A549 (cell line): Measurements from ENCODE around the gene RNF14. TPM values are rescaled to one million over a fixed set of nuclear protein-coding genes. Genes with fewer than 3 reads are reported as not detected.

Experiments
- ATAC-seq, 2 experiments: fragments of 200-7000 bp in 1 of 2; fragments of >200 bp in 1 of 2; cut with Nextera tagmentation in 1 of 2; cut with Tn5 transposase in 1 of 2; 3 replicates each; pipeline versions ENCODE4 v1.8.0 to v1.9.1; 2018 to 2020; ENCODE audit warnings: mild to moderate bottlenecking in 1 of 2, moderate library complexity in 1 of 2
- CTCF ChIA-PET: fragments of 300-600 bp; sonication (Branson Sonifier 250); formaldehyde crosslinking; extraction: SDS; loops from one replicate; lab custom pipeline; 2021; ENCODE audit warnings: antibody characterized with exemption, inconsistent platforms; lab: Yijun Ruan, JAX
- POLR2A ChIA-PET: fragments of 350-600 bp; formaldehyde crosslinking; extraction: SDS; loops from one replicate; lab custom pipeline; 2021; ENCODE audit warnings: antibody characterized with exemption, inconsistent platforms; lab: Yijun Ruan, JAX
- DNase-seq, 2 experiments: peaks; one replicate each; pipeline versions ENCODE4 v3.0.0 to v3.0.0-alpha.2; 2011 to 2016; ENCODE audit warnings: low read depth in 1 of 2, low spot score in 1 of 2
- FAIRE-seq: peaks from 2 replicates; lab custom pipeline; 2011; peaks lifted over from hg19 to GRCh38; lab: Jason Lieb, UNC
- H3K27ac ChIP-seq, 2 experiments: fragments of >200 bp; sonication (Bioruptor Twin); formaldehyde crosslinking; 3 replicates each; pipeline ENCODE4 v1.5.1; 2016 to 2017
- H3K4me1 ChIP-seq: fragments of >200 bp; sonication (Bioruptor Twin); formaldehyde crosslinking; 3 replicates; pipeline ENCODE4 v1.6.1; 2016
- H3K4me2 ChIP-seq: fragments of >200 bp; sonication (Bioruptor Twin); formaldehyde crosslinking; 3 replicates; pipeline ENCODE4 v1.6.1; 2016
- H3K4me3 ChIP-seq: fragments of >200 bp; sonication (Bioruptor Twin); formaldehyde crosslinking; 3 replicates; pipeline ENCODE4 v1.5.1; 2016
- H3K9me3 ChIP-seq: fragments of >200 bp; sonication (Bioruptor Twin); formaldehyde crosslinking; 3 replicates; pipeline ENCODE4 v1.6.1; 2016
- CEBPB ChIP-seq, 2 experiments: fragments of >200 bp in 1 of 2; sonication (Bioruptor Twin) in 1 of 2; formaldehyde crosslinking in 1 of 2; IDR thresholded peaks; 2 replicates each; pipeline ENCODE4 v1.6.1; 2012 to 2016
- EHF ChIP-seq: fragments of 250-450 bp; sonication (Bioruptor Pico); IDR thresholded peaks from 2 replicates; pipeline ENCODE4 v1.5.0; 2020; ENCODE audit warnings: mild to moderate bottlenecking
- FOSL2 ChIP-seq, 2 experiments: fragments of 450-650 bp in 1 of 2; fragments of >200 bp in 1 of 2; sonication (Bioruptor Twin) in 1 of 2; formaldehyde crosslinking; IDR thresholded peaks; 2 replicates each; pipeline versions ENCODE4 v1.5.0 to v1.6.1; 2016 to 2020; ENCODE audit warnings: mild to moderate bottlenecking in 1 of 2, moderate library complexity in 1 of 2
- HDAC2 ChIP-seq: fragments of 200-600 bp; sonication (generic); IDR thresholded peaks from 2 replicates; pipeline ENCODE4 v1.6.1; 2016
- HEYL ChIP-seq: fragments of 250-450 bp; sonication (Bioruptor Pico); IDR thresholded peaks from 2 replicates; pipeline ENCODE4 v1.8.0; 2021; ENCODE audit warnings: mild to moderate bottlenecking, moderate library complexity
- HOXA7 ChIP-seq: fragments of 250-450 bp; sonication (Bioruptor Pico); IDR thresholded peaks from 2 replicates; pipeline ENCODE4 v1.5.0; 2020; ENCODE audit warnings: mild to moderate bottlenecking, moderate library complexity
- HOXB13 ChIP-seq: fragments of 250-450 bp; sonication (Bioruptor Pico); IDR thresholded peaks from 2 replicates; pipeline ENCODE4 v1.5.0; 2020; ENCODE audit warnings: low read depth, mild to moderate bottlenecking, moderate library complexity
- HOXB5 ChIP-seq: fragments of 250-450 bp; sonication (Bioruptor Pico); IDR thresholded peaks from 2 replicates; pipeline ENCODE4 v1.5.0; 2020; ENCODE audit warnings: mild to moderate bottlenecking, moderate library complexity
- JUN ChIP-seq, 2 experiments: fragments of >200 bp; sonication (Bioruptor Twin); formaldehyde crosslinking; IDR thresholded peaks; 2 replicates in 1 of 2; 3 replicates in 1 of 2; pipeline ENCODE4 v1.6.1; 2016 to 2017
- KDM1A ChIP-seq: fragments of 200-600 bp; sonication (generic); IDR thresholded peaks from 2 replicates; pipeline ENCODE4 v1.6.1; 2016; ENCODE audit warnings: low read depth, mild to moderate bottlenecking
- MAFK ChIP-seq: fragments of 450-650 bp; IDR thresholded peaks from 2 replicates; pipeline ENCODE4 v1.6.1; 2014; ENCODE audit not compliant: partially characterized antibody
- MAZ ChIP-seq: fragments of 150-350 bp; IDR thresholded peaks from 2 replicates; pipeline ENCODE4 v1.6.1; 2014; ENCODE audit warnings: antibody characterized with exemption, low read depth, low read length, borderline replicate concordance
- MYC ChIP-seq: IDR thresholded peaks from 2 replicates; pipeline ENCODE4 v1.6.1; 2012; ENCODE audit warnings: mild to moderate bottlenecking, inconsistent platforms, low read length, improper control_type of control experiment, borderline replicate concordance
- POLR2A ChIP-seq: IDR thresholded peaks from 2 replicates; pipeline ENCODE4 v1.6.1; 2012; ENCODE audit warnings: mild to moderate bottlenecking, low read length
- RAD21 ChIP-seq, 2 experiments: fragments of >200 bp in 1 of 2; sonication (Bioruptor Twin) in 1 of 2; formaldehyde crosslinking in 1 of 2; IDR thresholded peaks in 1 of 2; conservative IDR thresholded peaks in 1 of 2; 2 replicates in 1 of 2; 3 replicates in 1 of 2; pipeline ENCODE4 v1.6.1; 2012 to 2018; ENCODE audit warnings: inconsistent platforms in 1 of 2
- RARB ChIP-seq: fragments of 250-450 bp; sonication (Bioruptor Pico); IDR thresholded peaks from 2 replicates; pipeline ENCODE4 v1.8.0; 2021; ENCODE audit warnings: mild to moderate bottlenecking, moderate library complexity
- RCOR1 ChIP-seq: fragments of 150-350 bp; IDR thresholded peaks from 2 replicates; pipeline ENCODE4 v1.6.1; 2014; ENCODE audit warnings: antibody characterized with exemption, low read length, low read depth
- RFX5 ChIP-seq: fragments of 450-650 bp; IDR thresholded peaks from 2 replicates; pipeline ENCODE4 v1.7.1; 2014; ENCODE audit warnings: antibody characterized with exemption, mild to moderate bottlenecking, moderate library complexity
- SMC3 ChIP-seq: fragments of >200 bp; sonication (Bioruptor Twin); formaldehyde crosslinking; IDR thresholded peaks from 3 replicates; pipeline ENCODE4 v1.6.1; 2018; ENCODE audit warnings: inconsistent platforms
- TP53 ChIP-seq: fragments of 250-450 bp; sonication (Bioruptor Pico); IDR thresholded peaks from 2 replicates; pipeline ENCODE4 v1.5.0; 2021; ENCODE audit warnings: mild to moderate bottlenecking, moderate library complexity
- ZC3H11A ChIP-seq: fragments of 450-650 bp; IDR thresholded peaks from 2 replicates; pipeline ENCODE4 v1.6.1; 2014; ENCODE audit warnings: antibody characterized with exemption, mild to moderate bottlenecking
- ZFP36 ChIP-seq: fragments of 450-650 bp; IDR thresholded peaks from 2 replicates; pipeline ENCODE4 v1.6.1; 2014; ENCODE audit warnings: borderline replicate concordance; ENCODE audit not compliant: partially characterized antibody
- ZNF302 ChIP-seq: fragments of 250-450 bp; sonication (Bioruptor Pico); IDR thresholded peaks from 2 replicates; pipeline ENCODE4 v1.9.0; 2021; ENCODE audit warnings: inconsistent platforms, mild to moderate bottlenecking, moderate library complexity
- WGBS: methylation state at CpG from one replicate; pipeline ENCODE4 v1.1.6; 2017; ENCODE audit errors: missing lambda C conversion rate; 5-methylcytosine and 5-hydroxymethylcytosine counted together
- polyA plus RNA-seq, 4 experiments: library from polyadenylated mRNA; depleted of rRNA in 3 of 4; stranded (reverse); fragments of >200 nt; fragmentation: RNase III in 1 of 4; extraction: RNeasy Plus Mini Kit Qiagen cat#74134 plus additional on column Dnase treatment in 1 of 4; gene quantifications; 2 replicates in 3 of 4; 3 replicates in 1 of 4; pipeline ENCODE4 v1.2.3, GENCODE V29; 2011 to 2017
- TF ChIP-seq, protein P1 (sequence below): IDR thresholded peaks from 2 replicates; pipeline ENCODE4 v1.6.1; 2012
- TF ChIP-seq, protein P2 (sequence below): fragments of 150-350 bp; IDR thresholded peaks from 2 replicates; pipeline ENCODE4 v1.6.1; 2014; ENCODE audit warnings: low read depth, mild to moderate bottlenecking, low read length
- TF ChIP-seq, protein P3 (sequence below): fragments of 250-450 bp; sonication (Bioruptor Pico); IDR thresholded peaks from 2 replicates; pipeline ENCODE4 v1.5.0; 2021; ENCODE audit warnings: mild to moderate bottlenecking, moderate library complexity, borderline replicate concordance
- TF ChIP-seq, protein P4 (sequence below): fragments of >200 bp; sonication (Bioruptor Twin); formaldehyde crosslinking; IDR thresholded peaks from 3 replicates; pipeline ENCODE4 v1.5.1; 2016

Gene RNF14
- polyA plus RNA-seq, 2 of the 4 experiments (the other 2 are of a cell fraction), result 43.2 to 47.4 TPM

DNA sequence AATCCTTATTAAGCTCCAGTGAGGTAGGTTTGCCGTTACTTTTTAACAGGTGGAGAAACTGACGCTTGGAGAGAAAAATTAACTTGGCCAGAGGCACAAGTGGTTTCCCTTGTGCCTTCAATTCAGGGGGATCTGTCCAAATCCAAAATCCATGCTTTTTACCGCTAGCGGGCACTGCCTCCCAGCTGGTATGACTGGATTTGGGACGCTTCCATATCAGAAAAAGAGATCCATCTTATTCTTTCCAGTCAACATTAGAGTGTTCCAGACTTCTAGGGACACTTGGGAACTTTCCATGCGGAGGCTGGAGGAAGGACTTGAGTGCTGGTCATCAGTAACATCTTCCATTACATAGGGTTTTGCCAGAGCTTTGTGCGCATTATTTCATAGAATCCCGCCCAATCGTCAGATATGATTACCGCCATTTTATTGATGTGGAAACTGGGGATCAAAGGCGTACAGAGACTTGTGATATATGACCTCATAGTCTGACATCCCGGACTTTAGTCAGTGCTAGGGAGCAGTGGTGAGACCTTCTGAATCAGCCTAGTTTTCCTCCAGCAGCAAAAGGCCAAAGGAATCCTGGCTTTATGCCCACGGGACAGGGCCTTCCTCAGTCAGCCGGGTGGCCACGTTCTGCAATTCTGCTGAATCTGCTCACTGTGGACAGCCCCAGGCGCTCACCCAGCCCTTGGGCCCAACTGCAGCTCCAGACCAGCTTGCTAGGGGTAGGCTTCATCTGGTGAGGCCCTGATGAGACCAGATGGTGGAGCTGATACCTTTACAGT is 45.0 kb downstream of the RNF14 start:
- Histone ChIP-seq H3K4me2 (peak overlapping the region; percentile 85), H3K4me1 (peaks cover 39% of the 10 kb centered on the region), H3K4me3 (no peak overlapping the region; the same call in 2 of the 3 replicates), H3K9me3 (no peaks in the 10 kb centered on the region), H3K27ac (peak overlapping the region; percentile 94 to 95)
- 83% methylated on average over 15 of the region's 16 CpGs for WGBS
- ATAC-seq (peak in 1 of 2 experiments; percentile 17; a peak in 3 of 6 replicates), FAIRE-seq (no peak), DNase-seq (peak in 1 of 2 experiments; percentile 46)
- ChIA-PET POLR2A (interaction anchor here (0.6 to 4.9 kb wide), 3 partner anchors 45 to 856 kb away, joined by 3 to 19 read pairs (median 3); partner anchors contain the start of genes RELL2 and RNF14), CTCF (interaction anchor here (0.6 to 13.0 kb wide), 31 partner anchors 8 to 321 kb away, joined by 3 to 97 read pairs (median 5); partner anchors contain the start of genes NDFIP1, PCDH1 and RNF14)
- TF ChIP-seq JUN (IDR thresholded peaks at IDR 0.05) (no peak), POLR2A (no peak), MYC (no peak), MAZ (no peak), HEYL (CRISPR knock-in tag) (no peak), TP53 (no peak), EHF (CRISPR knock-in tag) (no peak), RCOR1 (no peak), HOXB5 (CRISPR knock-in tag) (no peak)
- TF ChIP-seq, protein P1, sequence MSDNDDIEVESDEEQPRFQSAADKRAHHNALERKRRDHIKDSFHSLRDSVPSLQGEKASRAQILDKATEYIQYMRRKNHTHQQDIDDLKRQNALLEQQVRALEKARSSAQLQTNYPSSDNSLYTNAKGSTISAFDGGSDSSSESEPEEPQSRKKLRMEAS, result no peak
- TF ChIP-seq, protein P2, sequence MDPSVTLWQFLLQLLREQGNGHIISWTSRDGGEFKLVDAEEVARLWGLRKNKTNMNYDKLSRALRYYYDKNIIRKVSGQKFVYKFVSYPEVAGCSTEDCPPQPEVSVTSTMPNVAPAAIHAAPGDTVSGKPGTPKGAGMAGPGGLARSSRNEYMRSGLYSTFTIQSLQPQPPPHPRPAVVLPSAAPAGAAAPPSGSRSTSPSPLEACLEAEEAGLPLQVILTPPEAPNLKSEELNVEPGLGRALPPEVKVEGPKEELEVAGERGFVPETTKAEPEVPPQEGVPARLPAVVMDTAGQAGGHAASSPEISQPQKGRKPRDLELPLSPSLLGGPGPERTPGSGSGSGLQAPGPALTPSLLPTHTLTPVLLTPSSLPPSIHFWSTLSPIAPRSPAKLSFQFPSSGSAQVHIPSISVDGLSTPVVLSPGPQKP, result no peak

DNA sequence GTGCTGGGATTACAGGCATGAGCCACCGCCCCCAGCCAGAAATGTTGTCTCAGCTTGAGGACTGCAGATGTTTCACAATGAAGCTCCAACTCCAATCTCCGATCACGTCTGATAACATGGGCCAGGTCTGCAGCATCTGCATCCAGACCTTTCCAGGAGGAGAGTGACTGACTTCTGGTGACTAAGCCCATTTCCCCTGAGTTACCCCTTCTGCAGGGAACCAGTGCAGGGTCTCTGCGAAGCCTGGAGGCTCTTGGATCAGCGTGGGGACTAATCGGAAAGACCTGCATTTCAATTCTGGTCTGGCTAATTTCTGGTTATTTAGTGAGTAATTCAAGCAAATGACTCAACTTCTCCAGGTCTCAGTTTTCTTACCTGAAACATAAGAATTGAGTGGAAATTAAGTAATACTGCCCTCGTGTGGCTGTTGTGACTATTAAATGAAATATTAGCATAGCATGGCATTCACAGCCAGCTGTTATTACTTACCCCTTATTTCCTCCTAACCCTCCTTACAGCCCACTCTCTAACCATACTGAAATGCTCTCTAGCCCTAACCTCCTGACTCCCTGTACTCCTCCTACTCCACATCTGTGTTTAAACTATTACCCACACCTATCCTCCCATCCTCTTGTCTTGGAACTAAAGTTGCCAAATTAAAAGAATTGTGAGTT is 46.1 kb downstream of the RNF14 start:
- ATAC-seq, result peak; percentile 44 to 64; a peak in 5 of 6 replicates
- Histone ChIP-seq H3K4me3 (no peak overlapping the region), H3K27ac (peak overlapping the region; percentile 18 to 45; a peak in 4 of 6 replicates), H3K9me3 (no peaks in the 10 kb centered on the region), H3K4me2 (peak overlapping the region; percentile 22), H3K4me1 (peaks cover 39% of the 10 kb centered on the region)
- POLR2A ChIA-PET, result interaction anchor here (0.6 to 4.9 kb wide), 2 partner anchors 46 to 855 kb away, joined by 3 to 19 read pairs; partner anchors contain the start of gene RNF14
- WGBS, result 26% methylated on average over 7 of the region's 7 CpGs
- CTCF ChIA-PET, result interaction anchor here (0.7 to 13.0 kb wide), 27 partner anchors 8 to 322 kb away, joined by 3 to 97 read pairs (median 5); partner anchors contain the start of genes NDFIP1, PCDH1 and RNF14
- peak; percentile 62 to 63 for DNase-seq
- FAIRE-seq, result no peak
- TF ChIP-seq HOXA7 (CRISPR knock-in tag), result no peak
- no peak for TF ChIP-seq HOXB13 (CRISPR knock-in tag)
- TF ChIP-seq, protein P3, sequence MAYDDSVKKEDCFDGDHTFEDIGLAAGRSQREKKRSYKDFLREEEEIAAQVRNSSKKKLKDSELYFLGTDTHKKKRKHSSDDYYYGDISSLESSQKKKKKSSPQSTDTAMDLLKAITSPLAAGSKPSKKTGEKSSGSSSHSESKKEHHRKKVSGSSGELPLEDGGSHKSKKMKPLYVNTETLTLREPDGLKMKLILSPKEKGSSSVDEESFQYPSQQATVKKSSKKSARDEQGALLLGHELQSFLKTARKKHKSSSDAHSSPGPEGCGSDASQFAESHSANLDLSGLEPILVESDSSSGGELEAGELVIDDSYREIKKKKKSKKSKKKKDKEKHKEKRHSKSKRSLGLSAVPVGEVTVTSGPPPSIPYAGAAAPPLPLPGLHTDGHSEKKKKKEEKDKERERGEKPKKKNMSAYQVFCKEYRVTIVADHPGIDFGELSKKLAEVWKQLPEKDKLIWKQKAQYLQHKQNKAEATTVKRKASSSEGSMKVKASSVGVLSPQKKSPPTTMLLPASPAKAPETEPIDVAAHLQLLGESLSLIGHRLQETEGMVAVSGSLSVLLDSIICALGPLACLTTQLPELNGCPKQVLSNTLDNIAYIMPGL (CRISPR knock-in tag), result no peak
- TF ChIP-seq, protein P1, result no peak
- TF ChIP-seq JUN (IDR thresholded peaks at IDR 0.05), result no peak
- TF ChIP-seq RARB, result no peak
- peak; percentile 19; the same call in 1 of the 2 replicates for TF ChIP-seq FOSL2 (IDR thresholded peaks at IDR 0.05)
- TF ChIP-seq FOSL2 (CRISPR knock-in tag; IDR thresholded peaks at IDR 0.05), result peak; percentile 66
- TF ChIP-seq MAFK, result no peak
- no peak for TF ChIP-seq KDM1A
- no peak for TF ChIP-seq CEBPB (IDR thresholded peaks at IDR 0.05)
- peak; percentile 37 to 39; a peak in 4 of 5 replicates for TF ChIP-seq RAD21 (conservative IDR thresholded peaks at IDR 0.05 in 1 of 2, IDR thresholded peaks at IDR 0.05 in 1 of 2)
- no peak for TF ChIP-seq RFX5
- TF ChIP-seq ZC3H11A, result no peak
- TF ChIP-seq SMC3, result peak; percentile 62
- TF ChIP-seq EHF (CRISPR knock-in tag), result no peak
- no peak for TF ChIP-seq HDAC2
- TF ChIP-seq, protein P4, sequence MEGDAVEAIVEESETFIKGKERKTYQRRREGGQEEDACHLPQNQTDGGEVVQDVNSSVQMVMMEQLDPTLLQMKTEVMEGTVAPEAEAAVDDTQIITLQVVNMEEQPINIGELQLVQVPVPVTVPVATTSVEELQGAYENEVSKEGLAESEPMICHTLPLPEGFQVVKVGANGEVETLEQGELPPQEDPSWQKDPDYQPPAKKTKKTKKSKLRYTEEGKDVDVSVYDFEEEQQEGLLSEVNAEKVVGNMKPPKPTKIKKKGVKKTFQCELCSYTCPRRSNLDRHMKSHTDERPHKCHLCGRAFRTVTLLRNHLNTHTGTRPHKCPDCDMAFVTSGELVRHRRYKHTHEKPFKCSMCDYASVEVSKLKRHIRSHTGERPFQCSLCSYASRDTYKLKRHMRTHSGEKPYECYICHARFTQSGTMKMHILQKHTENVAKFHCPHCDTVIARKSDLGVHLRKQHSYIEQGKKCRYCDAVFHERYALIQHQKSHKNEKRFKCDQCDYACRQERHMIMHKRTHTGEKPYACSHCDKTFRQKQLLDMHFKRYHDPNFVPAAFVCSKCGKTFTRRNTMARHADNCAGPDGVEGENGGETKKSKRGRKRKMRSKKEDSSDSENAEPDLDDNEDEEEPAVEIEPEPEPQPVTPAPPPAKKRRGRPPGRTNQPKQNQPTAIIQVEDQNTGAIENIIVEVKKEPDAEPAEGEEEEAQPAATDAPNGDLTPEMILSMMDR, result peak; percentile 78
- TF ChIP-seq ZFP36, result no peak
- no peak for TF ChIP-seq MYC
- TF ChIP-seq ZNF302 (CRISPR knock-in tag), result no peak
